ENCODE results near the gene ZYG11B. TPM values are rescaled to one million over a fixed set of nuclear protein-coding genes. Genes with fewer than 3 reads are reported as not detected.

Gene ZYG11B
- total RNA-seq, 1 experiment from 2014 or later: 20.6 TPM

DNA sequence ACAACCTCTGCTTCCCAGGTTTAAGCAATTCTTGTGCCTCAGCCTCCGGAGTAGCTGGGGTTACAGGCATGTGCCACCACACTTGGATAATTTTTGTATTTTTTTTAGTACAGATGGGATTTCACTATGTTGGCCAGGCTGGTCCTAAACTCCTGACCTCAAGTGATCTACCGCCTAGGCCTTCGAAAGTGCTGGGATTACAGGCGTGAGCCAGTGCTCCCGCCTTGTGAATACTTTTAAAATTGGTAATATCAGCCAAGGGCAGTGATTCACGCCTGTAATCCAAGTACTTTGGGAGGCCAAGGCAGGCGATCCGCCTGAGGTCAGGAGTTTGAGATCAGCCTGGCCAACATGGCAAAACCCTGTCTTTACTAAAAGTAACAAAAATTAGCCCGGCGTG is 33.7 kb downstream of the ZYG11B start:
- H4K5ac ChIP-seq (ENCODE audit: insufficient read length, low read depth, low read length): no peak overlapping the region
- H2AFZ ChIP-seq (ENCODE audit: low read length): no peak overlapping the region
- no peak for DNase-seq
- H4K8ac ChIP-seq (replicated peaks; ENCODE audit: insufficient read length, low read depth, low read length): no peak overlapping the region
- H2BK5ac ChIP-seq (ENCODE audit: insufficient read length, low read length): no peak overlapping the region
- no peak overlapping the region for H2BK120ac ChIP-seq (ENCODE audit: low read depth, low read length, poor library complexity, severe bottlenecking)
- H3K4me1 ChIP-seq (ENCODE audit: insufficient read depth, low read length): no peaks in the 10 kb centered on the region
- no peak overlapping the region for H2BK20ac ChIP-seq (ENCODE audit: low read depth, low read length, poor library complexity, severe bottlenecking)
- no peak overlapping the region for H3K4ac ChIP-seq (ENCODE audit: low read depth, low read length)
- H3K56ac ChIP-seq (ENCODE audit: insufficient read length, low read depth, low read length): no peak overlapping the region
- Mint-ChIP-seq H3K4me1 (peaks cover 8% of the 10 kb centered on the region in 2 experiments), H3K27me3 (ENCODE audit: low read depth) (no peaks in the 10 kb centered on the region; the same call in 1 of the 2 replicates), H3K9me3 (no peaks in the 10 kb centered on the region), H3K4me3 (no peak overlapping the region), H3K27ac (no peak overlapping the region), H3K36me3 (ENCODE audit: insufficient read depth in 1 of 3, low read depth in 3 of 3) (peaks cover 7 to 20% (median 10%) of the 10 kb centered on the region in 3 experiments; a peak in 6 of 7 replicates)
- H2BK12ac ChIP-seq (ENCODE audit: insufficient read length, low read depth, low read length): no peak overlapping the region
- no CpG with 5 or more reads among the region's 10 CpGs for WGBS (ENCODE audit: extremely low coverage, insufficient read length, low lambda C conversion rate)
- TF ChIP-seq, protein P1, sequence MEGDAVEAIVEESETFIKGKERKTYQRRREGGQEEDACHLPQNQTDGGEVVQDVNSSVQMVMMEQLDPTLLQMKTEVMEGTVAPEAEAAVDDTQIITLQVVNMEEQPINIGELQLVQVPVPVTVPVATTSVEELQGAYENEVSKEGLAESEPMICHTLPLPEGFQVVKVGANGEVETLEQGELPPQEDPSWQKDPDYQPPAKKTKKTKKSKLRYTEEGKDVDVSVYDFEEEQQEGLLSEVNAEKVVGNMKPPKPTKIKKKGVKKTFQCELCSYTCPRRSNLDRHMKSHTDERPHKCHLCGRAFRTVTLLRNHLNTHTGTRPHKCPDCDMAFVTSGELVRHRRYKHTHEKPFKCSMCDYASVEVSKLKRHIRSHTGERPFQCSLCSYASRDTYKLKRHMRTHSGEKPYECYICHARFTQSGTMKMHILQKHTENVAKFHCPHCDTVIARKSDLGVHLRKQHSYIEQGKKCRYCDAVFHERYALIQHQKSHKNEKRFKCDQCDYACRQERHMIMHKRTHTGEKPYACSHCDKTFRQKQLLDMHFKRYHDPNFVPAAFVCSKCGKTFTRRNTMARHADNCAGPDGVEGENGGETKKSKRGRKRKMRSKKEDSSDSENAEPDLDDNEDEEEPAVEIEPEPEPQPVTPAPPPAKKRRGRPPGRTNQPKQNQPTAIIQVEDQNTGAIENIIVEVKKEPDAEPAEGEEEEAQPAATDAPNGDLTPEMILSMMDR (conservative IDR thresholded peaks at IDR 0.05): no peak
- no peak overlapping the region for H3K9ac ChIP-seq (ENCODE audit: extremely low read depth, insufficient read length, low read length)
- H3K27me3 ChIP-seq (ENCODE audit: insufficient read depth, low read length): no peaks in the 10 kb centered on the region
- H4K91ac ChIP-seq (ENCODE audit: insufficient read length, low read depth, low read length): no peak overlapping the region
- no peak overlapping the region for H3K23ac ChIP-seq (ENCODE audit: insufficient read length, low read depth, low read length)
- no peaks in the 10 kb centered on the region for H3K9me3 ChIP-seq (ENCODE audit: control insufficient read depth, low read depth, low read length)
- no peak overlapping the region for H3K4me2 ChIP-seq (ENCODE audit: insufficient read depth, insufficient read length, low read length)
- no peak overlapping the region for H2AK5ac ChIP-seq (ENCODE audit: insufficient read length, low read length)
- H3K23me2 ChIP-seq (ENCODE audit: insufficient read length, low read depth, low read length, poor library complexity, severe bottlenecking): no peaks in the 10 kb centered on the region
- no peaks in the 10 kb centered on the region for H3K79me1 ChIP-seq (ENCODE audit: insufficient read depth, low read depth, low read length, poor library complexity, severe bottlenecking)
- H3K14ac ChIP-seq (ENCODE audit: insufficient read depth, low read length): no peak overlapping the region
- H2BK15ac ChIP-seq (ENCODE audit: low read depth, low read length): no peak overlapping the region
- no peaks in the 10 kb centered on the region for H3K79me2 ChIP-seq (ENCODE audit: insufficient read depth, low read length)
- H3K18ac ChIP-seq (ENCODE audit: insufficient read length, low read depth, low read length): no peak overlapping the region
- H3T11ph ChIP-seq (ENCODE audit: low read length): no peak overlapping the region
- H3K27ac ChIP-seq (ENCODE audit: insufficient read length, low read depth, low read length): no peak overlapping the region
- no peaks in the 10 kb centered on the region for H4K20me1 ChIP-seq (ENCODE audit: control insufficient read depth, insufficient read depth, insufficient read length)

Measured in H9 (cell line).